ENCODE measurements around the gene FLVCR1.
"Not testable (repeated sequence)": the region's sequence is repeated elsewhere in the genome, so short reads cannot be mapped to it uniquely, and the experiment has no call there.

Gene FLVCR1
- total RNA-seq, result 7.9 to 15.2 (median 10.4) reads per million in 4 donors

- peak; percentile 77 to 96 (median 80) for DNase-seq
Observed at GRCh38 chr1:212857992-212858460, at the start of gene FLVCR1. Gene FLVCR1 (plus strand): TSS chr1:212858275. CDS start chr1:212858453, 178 bp downstream.

GRCh38 chr1:212814537-212815334 lies 43.3 kb upstream of the FLVCR1 start:
- DNase-seq, result no peak

DNA sequence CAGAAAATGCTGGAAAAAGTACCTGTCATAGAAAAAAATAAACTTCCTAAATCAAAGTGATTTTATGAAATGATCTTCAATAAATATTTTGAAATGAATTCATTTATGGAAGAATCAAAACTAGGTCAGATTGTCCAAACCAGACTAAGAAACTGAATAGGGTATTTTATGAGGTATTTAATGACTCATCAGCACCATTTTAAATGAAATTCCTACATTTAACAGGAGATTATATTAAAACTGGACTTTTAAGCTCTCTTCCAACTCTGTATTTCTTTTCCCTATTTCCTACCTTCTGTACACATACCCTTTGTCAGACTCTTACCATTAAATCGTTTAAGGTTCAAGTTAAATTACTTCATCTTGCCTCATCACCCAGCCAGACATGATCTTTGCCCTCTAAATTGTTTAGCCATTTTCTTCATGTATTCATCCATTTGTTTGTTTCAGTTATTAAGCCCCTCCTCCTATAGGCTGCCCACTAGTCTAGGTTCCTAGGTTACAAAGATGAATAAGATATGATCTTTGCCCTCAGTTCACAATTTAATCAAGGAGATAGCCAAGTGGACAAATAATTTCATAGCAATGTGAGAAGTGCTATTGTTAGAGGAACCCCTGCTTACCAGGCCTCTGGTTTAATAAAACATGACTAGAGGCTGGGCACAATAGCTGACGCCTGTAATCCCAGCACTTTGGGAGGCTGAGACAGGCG lies 41.4 kb upstream of the FLVCR1 start:
- DNase-seq, result no peak

- no peak for DNase-seq
Observed at GRCh38 chr1:212819726-212820125, 38.3 kb upstream of the FLVCR1 start.

DNA sequence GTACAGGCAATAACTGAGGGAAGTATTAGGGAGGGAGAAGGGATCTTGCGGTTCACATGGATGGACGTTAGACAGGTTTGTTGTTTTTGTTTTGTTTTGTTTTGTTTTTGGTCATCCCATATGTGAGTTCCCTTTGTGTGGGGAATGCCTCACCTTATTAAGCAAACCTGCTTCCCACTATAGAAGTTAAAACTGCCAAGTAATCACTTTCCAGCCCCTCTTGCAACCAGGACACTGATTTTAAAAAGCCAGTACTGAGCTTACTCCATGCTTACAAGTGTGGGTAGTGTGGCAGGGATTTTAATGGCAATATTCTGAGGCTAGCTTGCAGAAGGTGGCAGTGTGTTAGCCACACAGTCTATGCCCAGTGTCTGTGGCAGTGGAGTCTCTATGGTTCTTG lies 37.1 kb upstream of the FLVCR1 start:
- DNase-seq, result no peak

- no peak for DNase-seq
Observed at GRCh38 chr1:212822956-212823355, 35.1 kb upstream of the FLVCR1 start.

- no peak for DNase-seq
Observed at GRCh38 chr1:212824201-212824600, 33.9 kb upstream of the FLVCR1 start.

- no peak for DNase-seq
Observed at GRCh38 chr1:212825798-212826452, 32.1 kb upstream of the FLVCR1 start.

DNA sequence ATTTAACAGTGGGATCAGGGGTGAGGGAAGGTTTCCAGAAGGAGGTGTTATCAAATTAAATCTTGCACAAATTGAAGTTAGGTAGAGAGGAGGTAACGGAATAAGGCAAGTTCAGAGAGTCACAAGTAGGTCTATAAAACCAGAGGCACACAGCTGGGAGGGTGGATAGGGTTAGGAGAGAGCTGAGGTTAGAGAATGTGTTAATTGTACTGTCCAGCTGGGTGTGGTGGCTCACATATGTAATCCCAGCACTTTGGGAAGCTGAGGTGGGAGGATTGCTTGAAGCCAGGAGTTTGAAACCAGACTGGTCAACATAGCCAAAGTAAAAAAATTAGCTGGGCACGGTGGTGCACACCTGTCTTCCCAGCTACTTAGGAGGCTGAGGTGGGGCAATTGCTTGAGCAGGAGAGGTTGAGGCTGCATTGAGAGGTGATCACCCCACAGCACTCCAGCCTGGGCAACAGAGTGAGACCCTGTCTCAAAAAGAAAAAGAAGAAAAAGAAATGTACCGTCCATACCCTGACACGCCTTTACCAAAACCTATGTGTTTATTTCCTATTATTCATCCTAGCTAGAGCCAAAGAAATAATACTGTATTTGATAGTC lies 30.8 kb upstream of the FLVCR1 start:
- no peak for DNase-seq

DNA sequence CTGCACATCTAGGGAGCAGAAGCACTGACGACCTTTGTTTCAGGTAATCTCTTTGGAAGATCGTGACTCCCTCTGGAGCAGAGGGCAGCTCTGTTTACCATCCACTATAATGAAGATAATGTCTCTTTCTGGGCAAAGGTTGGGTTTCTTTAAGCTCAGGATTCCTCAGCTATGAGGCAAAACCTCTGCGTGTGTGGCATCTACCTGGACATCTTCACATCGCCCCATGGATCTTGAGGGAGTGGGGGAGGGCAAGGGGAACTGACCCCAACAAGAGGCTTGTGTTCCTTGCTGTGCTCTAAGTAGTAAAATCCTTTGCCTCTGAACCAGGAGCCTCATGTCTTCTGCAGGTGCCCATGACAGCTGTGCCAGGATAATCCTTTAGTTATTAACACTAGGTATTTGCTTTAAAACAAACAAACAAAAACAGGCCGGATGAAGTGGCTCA lies 30.2 kb upstream of the FLVCR1 start:
- DNase-seq, result no peak

DNA sequence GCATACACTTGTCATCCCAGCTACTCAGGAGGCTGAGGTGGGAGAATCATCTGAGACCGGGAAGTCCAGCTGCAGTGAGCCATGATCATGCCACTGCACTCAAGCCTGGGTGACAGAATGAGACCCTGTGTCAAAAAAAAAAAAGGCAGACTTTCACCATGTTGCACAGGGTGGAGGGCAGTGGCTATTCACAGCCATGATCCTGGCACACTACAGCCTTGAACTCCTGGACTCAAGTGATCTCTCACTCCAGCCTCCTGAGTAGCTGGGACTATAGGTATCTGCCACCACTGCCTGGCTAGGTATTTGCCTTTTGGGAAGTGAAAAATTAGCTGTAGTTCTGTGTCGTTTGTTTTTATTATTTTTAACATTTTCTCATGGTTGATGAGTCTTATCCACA lies 29.7 kb upstream of the FLVCR1 start:
- DNase-seq, result no peak

DNA sequence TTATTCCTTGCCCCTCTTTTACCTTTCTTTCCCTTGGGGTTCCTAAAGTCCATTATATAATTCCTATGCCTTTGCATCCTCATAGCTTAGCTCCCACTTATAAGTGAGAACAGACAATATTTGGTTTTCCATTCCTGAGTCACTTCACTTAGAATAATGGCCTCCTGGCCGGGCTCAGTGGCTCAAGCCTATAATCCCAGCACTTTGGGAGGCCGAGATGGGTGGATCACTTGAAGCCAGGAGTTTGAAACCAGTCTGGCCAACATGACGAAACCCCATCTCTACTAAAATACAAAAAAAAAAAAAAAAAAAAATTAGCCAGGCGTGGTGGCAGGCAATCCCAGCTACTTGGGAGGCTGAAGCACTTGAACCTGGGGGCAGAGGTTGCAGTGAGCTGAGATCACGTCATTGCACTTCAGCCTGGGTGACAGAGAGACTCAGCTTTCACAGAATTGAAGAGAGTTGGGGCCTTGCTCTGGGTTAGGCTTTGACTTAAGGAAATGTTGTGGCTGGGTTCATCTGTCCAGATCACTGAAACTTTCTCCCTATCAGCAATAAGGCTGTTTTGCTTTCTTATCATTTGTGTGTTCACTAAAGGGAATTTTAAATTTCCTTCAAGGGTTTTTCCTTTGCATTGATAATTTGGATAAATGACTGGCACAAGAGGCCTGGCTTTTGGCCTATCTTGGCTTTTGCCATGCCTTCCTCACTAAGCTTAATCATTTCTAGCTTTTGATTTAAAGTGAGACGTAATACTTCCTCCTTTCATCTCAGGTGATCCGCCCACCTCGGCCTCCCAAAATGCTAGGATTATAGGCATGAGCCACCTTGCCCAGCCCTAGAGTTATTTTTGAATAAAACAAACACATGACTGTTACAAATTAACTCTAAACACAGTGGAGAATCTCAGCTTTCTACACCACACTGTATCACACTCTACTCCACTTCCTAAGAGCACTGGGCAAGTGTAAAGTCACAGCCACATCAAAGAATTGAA lies 24.6 kb upstream of the FLVCR1 start:
- not testable (repeated sequence) for DNase-seq

- DNase-seq, result no peak
Observed at GRCh38 chr1:212838145-212838544, 19.9 kb upstream of the FLVCR1 start.

DNA sequence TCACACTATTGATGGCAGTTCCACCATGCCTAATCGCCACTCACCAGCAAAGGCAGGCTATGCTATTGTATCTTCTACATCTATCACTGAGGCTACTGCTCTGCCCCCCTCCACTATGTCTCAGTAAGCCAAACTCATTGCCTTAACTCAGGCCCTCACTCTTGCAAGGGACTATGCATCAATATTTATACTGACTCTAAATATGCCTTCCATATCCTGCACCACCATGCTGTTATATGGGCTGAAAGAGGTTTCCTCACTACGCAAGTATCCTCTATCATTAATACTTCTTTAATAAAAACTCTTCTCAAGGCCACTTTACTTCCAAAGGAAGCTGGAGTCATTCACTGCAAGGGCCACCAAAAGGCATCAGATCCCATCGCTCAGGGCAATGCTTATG lies 13.6 kb upstream of the FLVCR1 start:
- DNase-seq, result not testable (repeated sequence)

GRCh38 chr1:212847549-212847948 lies 10.5 kb upstream of the FLVCR1 start, which contains the start of gene SPATA45:
Gene SPATA45 (minus strand): TSS chr1:212847649. CDS start chr1:212836149, 11,500 bp downstream.
- DNase-seq, result no peak

DNA sequence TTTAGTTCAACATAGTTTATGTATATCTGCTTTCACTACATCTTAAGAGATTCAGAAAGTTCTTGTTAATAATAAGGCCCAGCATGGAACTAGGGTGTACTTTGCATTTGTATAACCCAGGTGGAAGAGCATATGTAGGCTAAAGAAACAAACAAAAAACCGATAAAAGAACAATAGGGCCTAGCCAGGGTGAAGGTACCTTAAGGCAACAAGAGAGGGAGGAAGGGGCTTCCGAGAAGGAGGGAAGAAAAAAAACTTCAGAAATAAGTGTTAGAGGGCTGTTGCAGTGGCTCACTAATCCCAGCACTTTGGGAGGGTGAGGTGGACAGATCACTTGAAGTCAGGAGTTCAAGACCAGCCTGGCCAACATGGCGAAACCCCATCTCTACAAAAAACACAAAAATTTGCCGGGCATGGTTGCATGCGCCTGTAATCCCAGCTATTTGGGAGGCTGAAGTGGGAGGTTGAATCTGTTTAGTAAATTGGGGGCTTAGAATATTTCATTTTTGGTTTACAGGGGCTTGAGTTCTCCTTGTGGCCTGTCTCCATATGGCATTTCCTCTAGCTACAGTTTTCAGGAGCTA lies 5.9 kb upstream of the FLVCR1 start:
- no peak for DNase-seq

DNA sequence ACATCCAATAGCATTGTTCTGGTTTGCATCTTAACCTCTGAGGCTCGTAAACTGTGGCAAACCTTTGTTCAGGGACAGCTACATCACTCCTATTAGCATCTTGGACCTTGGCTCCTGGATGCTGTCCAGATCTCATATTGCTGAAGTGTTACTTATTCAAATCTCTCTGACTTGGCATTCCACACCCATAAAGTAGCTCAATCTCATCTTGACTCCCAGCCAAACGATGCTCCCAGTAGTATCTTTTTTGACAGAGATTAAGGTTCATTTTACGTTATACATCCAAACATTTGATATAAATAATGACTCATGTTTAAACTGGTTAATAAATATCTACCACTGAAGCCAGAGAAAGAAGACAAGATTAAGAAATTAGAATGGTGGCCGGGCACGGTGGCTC lies 4.4 kb upstream of the FLVCR1 start:
- no peak for DNase-seq

DNA sequence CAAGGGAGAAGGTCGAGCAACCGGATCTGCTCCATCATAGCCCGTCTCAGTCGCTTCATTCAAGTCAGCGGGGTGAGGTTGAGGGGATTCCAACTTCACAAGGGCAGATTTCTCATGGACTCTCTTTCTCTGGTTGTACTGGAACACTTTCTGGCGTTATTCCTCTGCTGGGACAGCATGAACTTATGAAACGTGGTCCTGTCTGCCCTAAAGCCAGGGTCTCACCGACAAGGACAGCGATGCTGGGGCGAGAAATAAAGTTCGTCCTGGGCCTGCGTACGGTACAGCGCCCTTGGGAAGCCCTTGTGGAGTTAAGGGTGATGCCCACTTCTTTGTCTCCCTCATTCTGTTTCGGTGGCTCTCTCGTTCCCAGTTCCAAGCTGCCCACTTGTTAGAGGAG lies 1.3 kb upstream of the FLVCR1 start:
- DNase-seq, result no peak

DNA sequence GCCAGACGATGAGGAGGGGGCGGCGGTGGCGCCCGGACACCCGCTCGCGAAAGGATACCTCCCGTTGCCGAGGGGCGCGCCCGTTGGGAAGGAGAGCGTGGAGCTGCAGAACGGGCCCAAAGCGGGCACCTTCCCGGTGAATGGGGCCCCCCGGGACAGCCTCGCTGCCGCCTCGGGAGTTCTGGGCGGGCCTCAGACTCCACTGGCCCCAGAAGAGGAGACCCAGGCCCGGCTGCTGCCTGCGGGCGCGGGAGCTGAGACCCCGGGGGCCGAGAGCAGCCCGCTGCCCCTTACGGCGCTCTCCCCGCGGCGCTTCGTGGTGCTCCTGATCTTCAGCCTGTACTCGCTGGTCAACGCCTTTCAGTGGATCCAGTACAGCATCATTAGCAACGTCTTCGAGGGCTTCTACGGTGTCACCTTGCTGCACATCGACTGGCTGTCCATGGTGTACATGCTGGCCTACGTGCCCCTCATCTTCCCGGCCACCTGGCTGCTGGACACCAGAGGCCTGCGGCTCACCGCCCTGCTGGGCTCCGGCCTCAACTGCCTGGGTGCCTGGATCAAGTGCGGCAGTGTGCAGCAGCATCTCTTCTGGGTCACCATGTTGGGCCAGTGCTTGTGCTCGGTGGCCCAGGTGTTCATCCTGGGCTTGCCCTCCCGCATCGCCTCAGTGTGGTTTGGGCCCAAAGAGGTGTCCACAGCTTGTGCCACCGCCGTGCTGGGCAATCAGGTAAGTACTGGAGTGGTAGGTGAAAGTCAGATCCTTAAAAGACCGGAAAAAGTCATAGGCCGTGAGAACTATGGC lies 588 bp downstream of the FLVCR1 start:
- peak in 2 of 5 donors; percentile 12 to 30 for DNase-seq
